Measurements from ENCODE around the gene LACTB. TPM values are rescaled to one million over a fixed set of nuclear protein-coding genes. Genes with fewer than 3 reads are reported as not detected.

LACTB gene
- total RNA-seq, 1 experiment from 2014 or later, result 17.2 TPM

DNA sequence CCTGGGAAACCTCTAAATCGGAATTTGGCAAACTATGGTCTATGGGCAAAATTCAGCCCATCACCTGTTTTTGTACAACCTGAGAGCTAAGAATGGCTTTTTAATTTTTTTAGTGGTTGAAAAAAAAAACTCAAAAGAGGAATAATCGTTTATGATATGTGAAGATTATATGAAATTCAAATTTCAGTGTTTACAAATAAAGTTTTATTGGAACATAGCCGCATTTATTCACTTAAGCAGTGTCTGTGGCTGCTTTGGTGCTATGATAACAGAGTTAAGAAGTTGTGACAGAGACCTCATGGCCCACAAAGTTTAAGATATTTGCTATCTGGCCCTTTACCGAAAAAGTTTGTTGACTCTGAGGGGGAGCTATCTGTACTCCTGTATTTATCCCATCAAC lies 36.4 kb upstream of the LACTB start:
- Mint-ChIP-seq H3K27ac (no peak overlapping the region; the same call in 1 of the 2 replicates), H3K4me3 (no peak overlapping the region), H3K27me3 (ENCODE audit: low read depth) (no peaks in the 10 kb centered on the region; the same call in 1 of the 2 replicates), H3K4me1 (peaks cover 70% of the 10 kb centered on the region), H3K36me3 (no peaks in the 10 kb centered on the region), H3K9me3 (no peaks in the 10 kb centered on the region)
- DNase-seq (ENCODE audit: low spot score) (no peak), ATAC-seq (no peak)
- no peak for TF ChIP-seq NR1H2 (CRISPR knock-in tag; IDR thresholded peaks at IDR 0.05)
- TF ChIP-seq, protein P1, sequence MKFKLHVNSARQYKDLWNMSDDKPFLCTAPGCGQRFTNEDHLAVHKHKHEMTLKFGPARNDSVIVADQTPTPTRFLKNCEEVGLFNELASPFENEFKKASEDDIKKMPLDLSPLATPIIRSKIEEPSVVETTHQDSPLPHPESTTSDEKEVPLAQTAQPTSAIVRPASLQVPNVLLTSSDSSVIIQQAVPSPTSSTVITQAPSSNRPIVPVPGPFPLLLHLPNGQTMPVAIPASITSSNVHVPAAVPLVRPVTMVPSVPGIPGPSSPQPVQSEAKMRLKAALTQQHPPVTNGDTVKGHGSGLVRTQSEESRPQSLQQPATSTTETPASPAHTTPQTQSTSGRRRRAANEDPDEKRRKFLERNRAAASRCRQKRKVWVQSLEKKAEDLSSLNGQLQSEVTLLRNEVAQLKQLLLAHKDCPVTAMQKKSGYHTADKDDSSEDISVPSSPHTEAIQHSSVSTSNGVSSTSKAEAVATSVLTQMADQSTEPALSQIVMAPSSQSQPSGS (CRISPR knock-in tag; IDR thresholded peaks at IDR 0.05; ENCODE audit: borderline replicate concordance, low read depth), result no peak
- POLR2A ChIA-PET, result no interaction called here
- CTCF ChIA-PET, result no interaction called here

DNA sequence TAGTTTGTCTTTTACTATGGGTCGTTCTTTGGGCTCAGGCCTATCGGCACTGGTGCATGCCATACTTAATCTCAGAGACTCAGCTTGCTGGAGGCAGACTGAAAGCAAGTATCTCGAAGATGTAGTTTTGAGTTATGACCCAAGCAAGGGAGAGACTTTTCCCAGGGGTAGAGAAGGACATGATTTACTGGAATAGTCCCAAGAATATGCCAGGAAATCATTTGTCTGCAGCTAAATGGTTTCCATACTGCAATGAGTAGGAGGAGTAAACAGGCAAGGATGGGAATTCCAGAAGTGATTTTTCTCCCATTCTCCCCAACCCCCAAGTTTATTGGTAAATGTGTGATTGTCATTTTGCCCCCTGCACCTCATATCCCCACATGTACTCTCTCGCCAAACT lies 35.4 kb upstream of the LACTB start:
- Mint-ChIP-seq H3K27ac (peak overlapping the region; percentile 61), H3K4me3 (no peak overlapping the region), H3K9me3 (no peaks in the 10 kb centered on the region), H3K36me3 (no peaks in the 10 kb centered on the region), H3K27me3 (ENCODE audit: low read depth) (no peaks in the 10 kb centered on the region; the same call in 1 of the 2 replicates), H3K4me1 (peaks cover 69% of the 10 kb centered on the region)
- POLR2A ChIA-PET, result interaction anchor here (1.5 to 1.6 kb wide), 2 partner anchors 38 to 44 kb away, joined by 6 to 7 read pairs; partner anchors contain the start of gene TPM1
- TF ChIP-seq ZNF219 (CRISPR knock-in tag; IDR thresholded peaks at IDR 0.05; ENCODE audit: borderline replicate concordance), result no peak
- no peak for TF ChIP-seq CREB1 (CRISPR knock-in tag; IDR thresholded peaks at IDR 0.05)
- TF ChIP-seq, protein P2, sequence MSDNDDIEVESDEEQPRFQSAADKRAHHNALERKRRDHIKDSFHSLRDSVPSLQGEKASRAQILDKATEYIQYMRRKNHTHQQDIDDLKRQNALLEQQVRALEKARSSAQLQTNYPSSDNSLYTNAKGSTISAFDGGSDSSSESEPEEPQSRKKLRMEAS (CRISPR knock-in tag; IDR thresholded peaks at IDR 0.05), result no peak
- no peak for TF ChIP-seq CREM (CRISPR knock-in tag; IDR thresholded peaks at IDR 0.05)
- TF ChIP-seq, protein P3, sequence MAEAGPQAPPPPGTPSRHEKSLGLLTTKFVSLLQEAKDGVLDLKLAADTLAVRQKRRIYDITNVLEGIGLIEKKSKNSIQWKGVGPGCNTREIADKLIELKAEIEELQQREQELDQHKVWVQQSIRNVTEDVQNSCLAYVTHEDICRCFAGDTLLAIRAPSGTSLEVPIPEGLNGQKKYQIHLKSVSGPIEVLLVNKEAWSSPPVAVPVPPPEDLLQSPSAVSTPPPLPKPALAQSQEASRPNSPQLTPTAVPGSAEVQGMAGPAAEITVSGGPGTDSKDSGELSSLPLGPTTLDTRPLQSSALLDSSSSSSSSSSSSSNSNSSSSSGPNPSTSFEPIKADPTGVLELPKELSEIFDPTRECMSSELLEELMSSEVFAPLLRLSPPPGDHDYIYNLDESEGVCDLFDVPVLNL (CRISPR knock-in tag; IDR thresholded peaks at IDR 0.05; ENCODE audit: borderline replicate concordance, low read depth), result no peak
- DNase-seq (ENCODE audit: low spot score), result no peak
- no peak for ATAC-seq
- CTCF ChIA-PET, result interaction anchor here (1.5 to 1.8 kb wide), 2 partner anchors 38 to 238 kb away, joined by 5 read pairs; no protein-coding TSS in a partner anchor

DNA sequence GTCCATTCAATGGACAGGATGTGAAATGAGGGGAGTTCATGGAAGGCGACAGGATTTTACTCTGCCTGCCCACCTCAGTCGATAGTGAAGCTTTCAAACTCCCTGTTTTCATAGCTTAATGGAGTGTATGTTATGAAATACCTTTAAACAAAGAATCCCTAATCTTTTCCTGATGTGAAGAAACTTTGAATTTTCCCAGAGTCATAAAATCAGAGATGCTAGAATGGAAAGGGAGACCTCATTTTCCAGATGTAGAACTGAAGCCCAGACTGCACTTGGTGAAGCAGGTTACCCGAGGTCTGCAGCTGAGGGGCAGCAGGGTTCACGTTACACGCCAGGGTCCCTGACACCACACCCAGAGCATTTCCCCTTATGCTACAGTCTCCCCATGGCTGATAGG lies 34.7 kb upstream of the LACTB start:
- ATAC-seq (no peak), DNase-seq (ENCODE audit: low spot score) (no peak)
- H3K4me3 Mint-ChIP-seq, result no peak overlapping the region
- no peaks in the 10 kb centered on the region for H3K36me3 Mint-ChIP-seq
- ChIA-PET POLR2A (interaction anchor here (1.5 to 1.6 kb wide), 2 partner anchors 39 to 44 kb away, joined by 6 to 7 read pairs; partner anchors contain the start of gene TPM1), CTCF (interaction anchor here (1.5 to 1.8 kb wide), 2 partner anchors 39 to 239 kb away, joined by 5 read pairs; no protein-coding TSS in a partner anchor)
- peaks cover 67% of the 10 kb centered on the region for H3K4me1 Mint-ChIP-seq
- no peaks in the 10 kb centered on the region; the same call in 1 of the 2 replicates for H3K27me3 Mint-ChIP-seq (ENCODE audit: low read depth)
- peak overlapping the region; percentile 48; the same call in 1 of the 2 replicates for H3K27ac Mint-ChIP-seq
- TF ChIP-seq, protein P4, sequence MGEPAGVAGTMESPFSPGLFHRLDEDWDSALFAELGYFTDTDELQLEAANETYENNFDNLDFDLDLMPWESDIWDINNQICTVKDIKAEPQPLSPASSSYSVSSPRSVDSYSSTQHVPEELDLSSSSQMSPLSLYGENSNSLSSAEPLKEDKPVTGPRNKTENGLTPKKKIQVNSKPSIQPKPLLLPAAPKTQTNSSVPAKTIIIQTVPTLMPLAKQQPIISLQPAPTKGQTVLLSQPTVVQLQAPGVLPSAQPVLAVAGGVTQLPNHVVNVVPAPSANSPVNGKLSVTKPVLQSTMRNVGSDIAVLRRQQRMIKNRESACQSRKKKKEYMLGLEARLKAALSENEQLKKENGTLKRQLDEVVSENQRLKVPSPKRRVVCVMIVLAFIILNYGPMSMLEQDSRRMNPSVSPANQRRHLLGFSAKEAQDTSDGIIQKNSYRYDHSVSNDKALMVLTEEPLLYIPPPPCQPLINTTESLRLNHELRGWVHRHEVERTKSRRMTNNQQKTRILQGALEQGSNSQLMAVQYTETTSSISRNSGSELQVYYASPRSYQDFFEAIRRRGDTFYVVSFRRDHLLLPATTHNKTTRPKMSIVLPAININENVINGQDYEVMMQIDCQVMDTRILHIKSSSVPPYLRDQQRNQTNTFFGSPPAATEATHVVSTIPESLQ (CRISPR knock-in tag; IDR thresholded peaks at IDR 0.05), result no peak
- TF ChIP-seq HMGA2 (CRISPR knock-in tag; IDR thresholded peaks at IDR 0.05), result no peak
- TF ChIP-seq ZNF416 (CRISPR knock-in tag; IDR thresholded peaks at IDR 0.05), result no peak
- no peak for TF ChIP-seq TP53 (CRISPR knock-in tag; IDR thresholded peaks at IDR 0.05)
- TF ChIP-seq, protein P5, sequence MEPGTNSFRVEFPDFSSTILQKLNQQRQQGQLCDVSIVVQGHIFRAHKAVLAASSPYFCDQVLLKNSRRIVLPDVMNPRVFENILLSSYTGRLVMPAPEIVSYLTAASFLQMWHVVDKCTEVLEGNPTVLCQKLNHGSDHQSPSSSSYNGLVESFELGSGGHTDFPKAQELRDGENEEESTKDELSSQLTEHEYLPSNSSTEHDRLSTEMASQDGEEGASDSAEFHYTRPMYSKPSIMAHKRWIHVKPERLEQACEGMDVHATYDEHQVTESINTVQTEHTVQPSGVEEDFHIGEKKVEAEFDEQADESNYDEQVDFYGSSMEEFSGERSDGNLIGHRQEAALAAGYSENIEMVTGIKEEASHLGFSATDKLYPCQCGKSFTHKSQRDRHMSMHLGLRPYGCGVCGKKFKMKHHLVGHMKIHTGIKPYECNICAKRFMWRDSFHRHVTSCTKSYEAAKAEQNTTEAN (CRISPR knock-in tag; IDR thresholded peaks at IDR 0.05), result no peak
- no peak for TF ChIP-seq PRRX2 (CRISPR knock-in tag; IDR thresholded peaks at IDR 0.05)
- no peaks in the 10 kb centered on the region for H3K9me3 Mint-ChIP-seq
